Measurements from ENCODE around the gene ENOPH1.

ENOPH1 gene

GRCh38 chr4:82428526-82428968, 1.8 kb upstream of the ENOPH1 start:
- TF ChIP-seq CTCF (IDR thresholded peaks at IDR 0.05; ENCODE audit: low read depth, low read length, missing control alignments), result no peak
- peak overlapping the region; percentile 95 for H3K4me3 ChIP-seq (replicated peaks; ENCODE audit: low read depth, low read length)
- no peak for DNase-seq (ENCODE audit: extremely low read depth, low read depth)

GRCh38 chr4:82428969-82429727, 1.2 kb upstream of the ENOPH1 start:
- no peak for DNase-seq (ENCODE audit: extremely low read depth, low read depth)
- peak; percentile 73 for TF ChIP-seq CTCF (IDR thresholded peaks at IDR 0.05; ENCODE audit: low read depth, low read length, missing control alignments)
- peak overlapping the region; percentile 95 for H3K4me3 ChIP-seq (replicated peaks; ENCODE audit: low read depth, low read length)

GRCh38 chr4:82429728-82430192, 630 bp upstream of the ENOPH1 start:
- TF ChIP-seq CTCF (IDR thresholded peaks at IDR 0.05; ENCODE audit: low read depth, low read length, missing control alignments), result no peak
- DNase-seq (ENCODE audit: extremely low read depth, low read depth), result no peak
- peak overlapping the region; percentile 95 for H3K4me3 ChIP-seq (replicated peaks; ENCODE audit: low read depth, low read length)

GRCh38 chr4:82430964-82431745, 765 bp downstream of the ENOPH1 start:
- DNase-seq (ENCODE audit: extremely low read depth, low read depth), result no peak
- no peak for TF ChIP-seq CTCF (IDR thresholded peaks at IDR 0.05; ENCODE audit: low read depth, low read length, missing control alignments)
- H3K4me3 ChIP-seq (replicated peaks; ENCODE audit: low read depth, low read length), result peak overlapping the region; percentile 95

- H3K4me3 ChIP-seq (replicated peaks; ENCODE audit: low read depth, low read length), result peak overlapping the region; percentile 95
- no peak for TF ChIP-seq CTCF (IDR thresholded peaks at IDR 0.05; ENCODE audit: low read depth, low read length, missing control alignments)
- DNase-seq (ENCODE audit: extremely low read depth, low read depth), result no peak
Observed at GRCh38 chr4:82431831-82432230, 1.4 kb downstream of the ENOPH1 start.

- no peak for TF ChIP-seq CTCF (IDR thresholded peaks at IDR 0.05; ENCODE audit: low read depth, low read length, missing control alignments)
- peak overlapping the region; percentile 95 for H3K4me3 ChIP-seq (replicated peaks; ENCODE audit: low read depth, low read length)
- DNase-seq (ENCODE audit: extremely low read depth, low read depth), result no peak
Observed at GRCh38 chr4:82432596-82432995, 2.2 kb downstream of the ENOPH1 start.
